ENCODE data around the gene WDR1. TPM values are rescaled to one million over a fixed set of nuclear protein-coding genes. Genes with fewer than 3 reads are reported as not detected.

WDR1 gene
- total RNA-seq, 1 experiment from 2014 or later: 223 TPM

- no peak overlapping the region for H3K4me2 ChIP-seq (ENCODE audit: low read length)
- ATAC-seq: no peak
- TF ChIP-seq ZFX (IDR thresholded peaks at IDR 0.05) (no peak), ZBTB33 (IDR thresholded peaks at IDR 0.05; ENCODE audit: extremely low read depth, insufficient replicate concordance, low read length) (no peak), FOSL1 (IDR thresholded peaks at IDR 0.05; ENCODE audit: low read depth) (no peak), ZNF274 (IDR thresholded peaks at IDR 0.05; ENCODE audit: low read depth, low read length) (no peak), TCF7L2 (IDR thresholded peaks at IDR 0.05; ENCODE audit: borderline replicate concordance, extremely low read depth, insufficient read depth, insufficient read length) (no peak), POLR2A (IDR thresholded peaks at IDR 0.05; ENCODE audit: borderline replicate concordance, extremely low read depth, insufficient read depth, insufficient read length) (no peak)
- no TSS peak for BruUV-seq (replicated peaks)
- intact Hi-C loops (cut with micrococcal nuclease): no loop called here
- RAD21 ChIA-PET (ENCODE audit: low non-redundant PET in 1 of 2, low total read pairs in 2 of 2, uncharacterized antibody in 2 of 2, unreplicated experiment in 2 of 2): no interaction called here
- H3K36me3 ChIP-seq (ENCODE audit: control insufficient read depth in 1 of 2, insufficient read depth in 2 of 2, low read length in 2 of 2): peaks cover 32 to 35% of the 10 kb centered on the region in 2 experiments; a peak in 3 of 4 replicates
- CTCF ChIA-PET: no interaction called here
- no peaks in the 10 kb centered on the region for H3K27me3 ChIP-seq (ENCODE audit: insufficient read depth, low read length)
- no peaks in the 10 kb centered on the region for H3K9me3 ChIP-seq (ENCODE audit: control insufficient read depth in 1 of 2, insufficient read depth in 1 of 2, low read depth in 1 of 2, low read length in 2 of 2)
- H3K9ac ChIP-seq (ENCODE audit: low read length): no peak overlapping the region
- no peak overlapping the region for H3K4me3 ChIP-seq (replicated peaks in 1 of 2; ENCODE audit: low read depth in 1 of 2, low read length in 2 of 2)
- no peak for DNase-seq (ENCODE audit: low read depth, low spot score)
- no peaks in the 10 kb centered on the region for H4K20me1 ChIP-seq (ENCODE audit: insufficient read depth)
- H3K9me2 ChIP-seq (ENCODE audit: insufficient read depth): no peaks in the 10 kb centered on the region
- POLR2A ChIA-PET: interaction anchor here (0.5 kb wide), 1 partner anchor 74 kb away, joined by 6 read pairs; no protein-coding TSS in a partner anchor
- no peaks in the 10 kb centered on the region for H3K79me2 ChIP-seq (ENCODE audit: insufficient read depth, low read length)
- no peak overlapping the region for H3K27ac ChIP-seq (ENCODE audit: low read depth, low read length)
- no peaks in the 10 kb centered on the region for H3K4me1 ChIP-seq (ENCODE audit: control insufficient read depth in 1 of 2, insufficient read depth in 2 of 2, low read length in 2 of 2)
- H2AFZ ChIP-seq (ENCODE audit: low read depth, low read length, poor library complexity, severe bottlenecking): no peak overlapping the region
Observed at GRCh38 chr4:10072420-10073017, 44.1 kb downstream of the WDR1 start.

- intact Hi-C loops (cut with micrococcal nuclease): no loop called here
- Histone ChIP-seq H3K9ac (ENCODE audit: low read length) (no peak overlapping the region), H3K4me3 (replicated peaks in 1 of 2; ENCODE audit: low read depth in 1 of 2, low read length in 2 of 2) (no peak overlapping the region), H3K4me1 (ENCODE audit: control insufficient read depth in 1 of 2, insufficient read depth in 2 of 2, low read length in 2 of 2) (no peaks in the 10 kb centered on the region), H3K36me3 (ENCODE audit: control insufficient read depth in 1 of 2, insufficient read depth in 2 of 2, low read length in 2 of 2) (peaks cover 8 to 11% of the 10 kb centered on the region in 2 experiments; a peak in 3 of 4 replicates), H3K4me2 (ENCODE audit: low read length) (no peak overlapping the region), H3K79me2 (ENCODE audit: insufficient read depth, low read length) (no peaks in the 10 kb centered on the region), H3K9me2 (ENCODE audit: insufficient read depth) (no peaks in the 10 kb centered on the region), H3K27ac (ENCODE audit: low read depth, low read length) (no peak overlapping the region), H4K20me1 (ENCODE audit: insufficient read depth) (no peaks in the 10 kb centered on the region), H2AFZ (ENCODE audit: low read depth, low read length, poor library complexity, severe bottlenecking) (no peak overlapping the region), H3K27me3 (ENCODE audit: insufficient read depth, low read length) (no peaks in the 10 kb centered on the region), H3K9me3 (ENCODE audit: control insufficient read depth in 1 of 2, insufficient read depth in 1 of 2, low read depth in 1 of 2, low read length in 2 of 2) (no peaks in the 10 kb centered on the region)
- BruUV-seq (replicated peaks): no TSS peak
- ChIA-PET POLR2A (no interaction called here), RAD21 (ENCODE audit: low non-redundant PET in 1 of 2, low total read pairs in 2 of 2, uncharacterized antibody in 2 of 2, unreplicated experiment in 2 of 2) (no interaction called here), CTCF (no interaction called here)
- ATAC-seq: no peak
- no peak for TF ChIP-seq CTCF (IDR thresholded peaks at IDR 0.05 in 2 of 3, conservative IDR thresholded peaks at IDR 0.05 in 1 of 3; ENCODE audit: borderline replicate concordance in 1 of 3, insufficient read depth in 1 of 3, low read depth in 2 of 3, low read length in 2 of 3)
- no peak for TF ChIP-seq EGR1 (IDR thresholded peaks at IDR 0.05; ENCODE audit: low read depth)
- no peak for TF ChIP-seq CBX3 (IDR thresholded peaks at IDR 0.05; ENCODE audit: low read depth)
- TF ChIP-seq POLR2A (IDR thresholded peaks at IDR 0.05; ENCODE audit: borderline replicate concordance, extremely low read depth, insufficient read depth, insufficient read length): no peak
- TF ChIP-seq SRF (IDR thresholded peaks at IDR 0.05; ENCODE audit: low read depth): no peak
- no peak for TF ChIP-seq SP1 (IDR thresholded peaks at IDR 0.05; ENCODE audit: low read depth)
- no peak for TF ChIP-seq ZBTB33 (IDR thresholded peaks at IDR 0.05; ENCODE audit: extremely low read depth, insufficient replicate concordance, low read length)
- TF ChIP-seq RAD21 (IDR thresholded peaks at IDR 0.05; ENCODE audit: low read depth): no peak
- TF ChIP-seq SIN3A (IDR thresholded peaks at IDR 0.05; ENCODE audit: low read depth): no peak
- DNase-seq (ENCODE audit: low read depth, low spot score): no peak
Observed at GRCh38 chr4:10069075-10069642, 47.4 kb downstream of the WDR1 start.
